ENCODE data around the gene PRKAB1. TPM values are rescaled to one million over a fixed set of nuclear protein-coding genes. Genes with fewer than 3 reads are reported as not detected.
"Not testable (repeated sequence)": the region's sequence is repeated elsewhere in the genome, so short reads cannot be mapped to it uniquely, and the experiment has no call there.

Gene PRKAB1
- total RNA-seq, 1 donor: 10.2 TPM

DNA sequence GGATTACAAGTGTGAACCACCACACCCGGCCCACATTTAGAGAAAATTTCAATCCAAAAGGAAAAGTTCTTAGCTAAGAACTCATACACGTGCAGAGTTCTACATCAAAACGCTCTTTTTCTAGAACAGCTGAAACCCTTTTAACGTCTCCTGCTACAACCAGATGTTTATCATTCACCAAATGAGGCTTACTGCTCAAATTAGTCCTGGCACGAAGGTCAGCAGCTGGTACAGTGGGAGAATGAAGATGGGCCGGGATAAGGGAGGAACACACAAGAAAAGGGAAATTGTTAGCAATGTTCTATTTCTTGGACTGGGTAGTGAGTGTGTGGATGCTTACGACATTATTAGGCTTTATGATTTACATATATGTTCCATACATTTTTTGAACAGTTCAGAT, 37.2 kb downstream of the PRKAB1 start:
- no peak overlapping the region for H3K4me3 ChIP-seq (ENCODE audit: low read length)
- H3K4me1 ChIP-seq (ENCODE audit: insufficient read depth, low read length): no peaks in the 10 kb centered on the region
- H3K9me3 ChIP-seq (ENCODE audit: low read depth, low read length): no peaks in the 10 kb centered on the region

GRCh38 chr12:119706427-119706826, 38.5 kb downstream of the PRKAB1 start:
- H3K4me3 ChIP-seq (ENCODE audit: low read length); H3K9me3 ChIP-seq (ENCODE audit: low read depth, low read length); H3K27me3 ChIP-seq (ENCODE audit: insufficient read depth, low read length); H3K4me1 ChIP-seq (ENCODE audit: insufficient read depth, low read length): not testable (repeated sequence)

More for the DNA sequence above, 37.2 kb downstream of the PRKAB1 start:
- no peaks in the 10 kb centered on the region for H3K27me3 ChIP-seq (ENCODE audit: insufficient read depth, low read length)

GRCh38 chr12:119710374-119710964, 42.5 kb downstream of the PRKAB1 start:
- no peaks in the 10 kb centered on the region for H3K4me1 ChIP-seq (ENCODE audit: insufficient read depth, low read length)
- no peak overlapping the region for H3K4me3 ChIP-seq (ENCODE audit: low read length)
- no peaks in the 10 kb centered on the region for H3K9me3 ChIP-seq (ENCODE audit: low read depth, low read length)
- no peaks in the 10 kb centered on the region for H3K27me3 ChIP-seq (ENCODE audit: insufficient read depth, low read length)

DNA sequence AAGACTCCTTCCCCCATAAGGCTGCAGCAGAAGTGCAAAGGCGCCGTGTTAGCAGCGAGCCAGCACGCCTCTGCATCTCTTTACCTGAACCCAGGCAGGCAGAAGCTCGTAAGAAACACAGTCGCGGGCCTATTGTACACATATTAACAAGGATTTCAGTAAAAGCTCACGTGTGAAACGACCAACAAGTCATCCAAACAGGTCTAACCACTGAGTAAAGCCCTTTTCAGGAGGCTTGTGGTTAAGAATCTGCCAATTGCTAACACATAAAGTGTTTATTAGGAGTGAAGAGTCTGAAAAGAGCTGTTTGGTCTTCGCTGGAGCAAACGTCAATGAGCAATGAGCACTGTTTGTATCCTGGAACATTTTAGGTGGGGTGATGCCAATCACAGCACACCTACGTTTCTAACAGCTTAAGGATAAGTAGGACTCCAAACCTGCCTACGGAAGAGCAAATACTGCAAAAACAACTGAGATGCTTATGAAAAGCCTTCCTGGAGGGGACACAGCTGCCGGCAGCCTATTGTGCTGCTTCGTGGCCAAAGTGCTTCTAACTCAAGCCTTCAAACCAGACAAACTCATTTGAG, 43.1 kb downstream of the PRKAB1 start:
- no peaks in the 10 kb centered on the region for H3K27me3 ChIP-seq (ENCODE audit: insufficient read depth, low read length)
- H3K9me3 ChIP-seq (ENCODE audit: low read depth, low read length): no peaks in the 10 kb centered on the region
- no peaks in the 10 kb centered on the region for H3K4me1 ChIP-seq (ENCODE audit: insufficient read depth, low read length)
- H3K4me3 ChIP-seq (ENCODE audit: low read length): no peak overlapping the region

- no peaks in the 10 kb centered on the region for H3K27me3 ChIP-seq (ENCODE audit: insufficient read depth, low read length)
- H3K4me3 ChIP-seq (ENCODE audit: low read length): no peak overlapping the region
- H3K9me3 ChIP-seq (ENCODE audit: low read depth, low read length): no peaks in the 10 kb centered on the region
- no peaks in the 10 kb centered on the region for H3K4me1 ChIP-seq (ENCODE audit: insufficient read depth, low read length)
These were observed 43.8 kb downstream of the PRKAB1 start for GRCh38 chr12:119711693-119712092.

DNA sequence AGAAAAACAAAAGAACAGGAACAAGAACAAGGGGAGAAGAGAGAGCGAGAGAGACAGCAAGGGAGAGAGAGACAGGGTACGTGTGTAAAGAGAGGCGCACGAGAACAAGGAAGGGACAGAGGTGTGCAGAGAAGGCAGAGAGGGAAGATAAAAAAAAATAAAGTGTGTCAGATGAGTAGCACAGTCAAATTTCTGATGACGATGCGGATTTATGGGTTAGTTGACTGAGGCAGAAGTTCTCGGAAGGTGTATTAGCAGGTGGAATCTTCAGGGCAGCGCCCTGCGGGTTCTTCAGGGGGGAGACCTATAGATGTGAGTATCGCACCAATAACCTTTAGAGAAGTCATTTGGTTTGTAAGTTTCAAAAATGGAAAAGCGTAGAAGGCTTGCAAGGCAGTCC, 44.8 kb downstream of the PRKAB1 start:
- Histone ChIP-seq H3K9me3 (ENCODE audit: low read depth, low read length) (no peaks in the 10 kb centered on the region), H3K4me1 (ENCODE audit: insufficient read depth, low read length) (no peaks in the 10 kb centered on the region), H3K27me3 (ENCODE audit: insufficient read depth, low read length) (no peaks in the 10 kb centered on the region), H3K4me3 (ENCODE audit: low read length) (no peak overlapping the region)

DNA sequence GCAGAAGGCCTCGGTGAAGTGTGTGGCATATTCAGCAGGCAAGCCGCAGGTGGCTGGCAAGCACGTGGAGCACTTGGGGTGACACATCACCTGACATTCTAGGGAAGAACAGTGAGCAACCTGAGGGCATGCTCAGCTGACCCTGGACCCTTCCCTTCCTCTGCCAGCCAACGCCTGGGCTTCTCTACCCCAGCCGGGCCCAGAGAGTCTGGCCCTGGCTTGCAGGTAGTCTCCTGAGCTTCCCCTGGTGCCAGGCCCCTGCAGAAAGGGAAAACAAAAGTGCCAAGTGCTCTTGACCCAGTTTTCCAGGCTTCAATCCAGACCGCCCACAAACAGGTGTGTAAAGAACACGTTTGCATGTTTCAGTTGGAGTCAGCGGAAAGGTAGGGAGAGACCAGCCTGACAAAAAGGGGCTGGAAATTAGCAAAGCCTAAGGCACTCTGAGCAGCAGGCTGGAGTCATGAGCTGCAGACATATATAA, 45.7 kb downstream of the PRKAB1 start:
- H3K4me3 ChIP-seq (ENCODE audit: low read length): no peak overlapping the region
- no peaks in the 10 kb centered on the region for H3K27me3 ChIP-seq (ENCODE audit: insufficient read depth, low read length)
- no peaks in the 10 kb centered on the region for H3K9me3 ChIP-seq (ENCODE audit: low read depth, low read length)
- H3K4me1 ChIP-seq (ENCODE audit: insufficient read depth, low read length): no peaks in the 10 kb centered on the region

- Histone ChIP-seq H3K27me3 (ENCODE audit: insufficient read depth, low read length) (no peaks in the 10 kb centered on the region), H3K9me3 (ENCODE audit: low read depth, low read length) (no peaks in the 10 kb centered on the region), H3K4me1 (ENCODE audit: insufficient read depth, low read length) (no peaks in the 10 kb centered on the region), H3K4me3 (ENCODE audit: low read length) (no peak overlapping the region)
These were observed 46.8 kb downstream of the PRKAB1 start for GRCh38 chr12:119714614-119715267.

GRCh38 chr12:119715268-119715620, 47.3 kb downstream of the PRKAB1 start:
- Histone ChIP-seq H3K4me1 (ENCODE audit: insufficient read depth, low read length) (no peaks in the 10 kb centered on the region), H3K27me3 (ENCODE audit: insufficient read depth, low read length) (no peaks in the 10 kb centered on the region), H3K9me3 (ENCODE audit: low read depth, low read length) (no peaks in the 10 kb centered on the region), H3K4me3 (ENCODE audit: low read length) (no peak overlapping the region)

DNA sequence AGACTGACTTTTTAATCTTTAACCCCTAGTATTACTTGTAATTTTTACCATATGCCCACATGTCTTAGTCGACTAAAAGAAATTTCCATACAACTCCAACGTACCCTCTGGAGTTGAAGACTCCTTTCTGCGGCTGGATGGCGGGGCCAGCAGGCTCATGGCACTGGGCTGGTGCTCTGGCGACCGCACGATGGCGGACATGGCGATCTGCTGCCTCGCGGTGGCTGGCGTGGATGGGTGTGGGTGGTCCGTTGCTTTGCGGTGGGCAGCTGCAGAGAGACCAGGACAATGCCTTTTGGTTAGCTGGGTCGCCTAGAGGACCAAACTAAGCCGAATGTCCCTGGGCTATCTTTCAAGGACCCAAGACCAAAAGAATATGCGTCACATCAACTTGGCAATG, 50.2 kb downstream of the PRKAB1 start:
- Histone ChIP-seq H3K27me3 (ENCODE audit: insufficient read depth, low read length) (no peaks in the 10 kb centered on the region), H3K9me3 (ENCODE audit: low read depth, low read length) (no peaks in the 10 kb centered on the region), H3K4me1 (ENCODE audit: insufficient read depth, low read length) (no peaks in the 10 kb centered on the region), H3K4me3 (ENCODE audit: low read length) (no peak overlapping the region)

GRCh38 chr12:119720349-119720748, 52.4 kb downstream of the PRKAB1 start:
- Histone ChIP-seq H3K27me3 (ENCODE audit: insufficient read depth, low read length) (no peaks in the 10 kb centered on the region), H3K9me3 (ENCODE audit: low read depth, low read length) (no peaks in the 10 kb centered on the region), H3K4me1 (ENCODE audit: insufficient read depth, low read length) (no peaks in the 10 kb centered on the region), H3K4me3 (ENCODE audit: low read length) (no peak overlapping the region)

DNA sequence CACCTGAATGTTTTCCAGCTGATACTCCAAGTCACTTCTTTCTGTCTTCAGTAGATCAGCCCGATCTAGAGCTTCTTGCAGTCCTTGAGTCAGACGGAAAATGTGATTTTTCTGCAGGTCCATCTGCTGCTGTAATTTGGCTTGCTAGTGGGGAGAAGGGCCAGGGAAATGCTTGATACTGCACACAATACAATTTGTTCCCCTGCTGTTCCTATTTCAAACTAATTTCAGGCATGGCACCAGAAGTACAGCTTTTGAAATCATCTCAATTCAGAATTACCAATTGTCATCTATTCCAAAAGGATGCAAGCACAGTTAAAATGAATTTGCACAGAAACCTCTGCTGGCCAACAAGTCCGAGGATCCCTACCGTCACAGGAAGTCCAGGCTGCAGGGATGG, 53.4 kb downstream of the PRKAB1 start:
- no peak overlapping the region for H3K4me3 ChIP-seq (ENCODE audit: low read length)
- no peaks in the 10 kb centered on the region for H3K9me3 ChIP-seq (ENCODE audit: low read depth, low read length)
- H3K4me1 ChIP-seq (ENCODE audit: insufficient read depth, low read length): no peaks in the 10 kb centered on the region
- no peaks in the 10 kb centered on the region for H3K27me3 ChIP-seq (ENCODE audit: insufficient read depth, low read length)

GRCh38 chr12:119725523-119725922, 57.6 kb downstream of the PRKAB1 start:
- Histone ChIP-seq H3K27me3 (ENCODE audit: insufficient read depth, low read length) (no peaks in the 10 kb centered on the region), H3K4me1 (ENCODE audit: insufficient read depth, low read length) (no peaks in the 10 kb centered on the region), H3K9me3 (ENCODE audit: low read depth, low read length) (no peaks in the 10 kb centered on the region), H3K4me3 (ENCODE audit: low read length) (no peak overlapping the region)

DNA sequence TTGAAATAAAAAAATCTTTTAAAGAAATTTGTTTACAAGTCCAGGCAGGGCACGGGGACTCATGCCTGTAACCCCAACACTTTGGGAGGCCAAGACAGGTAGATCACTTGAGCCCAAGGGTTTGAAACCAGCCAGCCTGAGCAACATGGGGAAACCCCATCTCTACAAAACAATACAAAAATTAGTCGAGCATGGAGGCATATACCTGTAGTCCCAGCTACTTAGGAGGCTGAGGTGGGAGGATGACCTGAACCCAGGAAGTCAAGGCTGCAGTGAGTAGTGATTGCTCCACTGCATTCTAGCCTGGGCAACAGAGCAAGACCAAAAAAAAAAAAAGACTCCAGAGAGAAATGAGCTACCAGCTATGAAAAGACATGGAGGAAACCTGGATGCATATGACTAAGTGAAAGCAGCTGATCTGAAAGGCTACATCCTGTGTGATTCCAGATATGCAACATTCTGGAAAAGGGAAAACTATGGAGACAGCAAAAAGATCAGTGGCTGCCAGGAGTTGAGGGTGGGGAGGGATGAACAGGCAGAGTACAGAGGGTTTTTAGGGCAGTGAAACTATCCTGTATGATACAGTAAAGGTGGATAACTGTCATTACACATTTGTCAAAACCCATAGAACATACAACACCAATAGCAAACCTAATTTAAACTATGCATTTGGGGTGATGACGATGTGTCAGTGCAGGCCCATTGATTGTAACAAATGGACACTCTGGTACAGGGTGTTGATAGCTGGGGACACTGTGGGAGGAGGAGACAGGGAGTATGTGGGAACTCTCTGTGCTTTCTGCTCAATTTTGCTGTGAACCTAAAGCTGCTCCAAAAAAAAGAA, 59.9 kb downstream of the PRKAB1 start:
- Histone ChIP-seq H3K4me3 (ENCODE audit: low read length) (no peak overlapping the region), H3K27me3 (ENCODE audit: insufficient read depth, low read length) (no peaks in the 10 kb centered on the region), H3K9me3 (ENCODE audit: low read depth, low read length) (no peaks in the 10 kb centered on the region), H3K4me1 (ENCODE audit: insufficient read depth, low read length) (no peaks in the 10 kb centered on the region)

GRCh38 chr12:119728444-119728745, 60.5 kb downstream of the PRKAB1 start:
- Histone ChIP-seq H3K4me3 (ENCODE audit: low read length) (no peak overlapping the region), H3K27me3 (ENCODE audit: insufficient read depth, low read length) (no peaks in the 10 kb centered on the region), H3K9me3 (ENCODE audit: low read depth, low read length) (no peaks in the 10 kb centered on the region), H3K4me1 (ENCODE audit: insufficient read depth, low read length) (no peaks in the 10 kb centered on the region)

Data from mononuclear cell (primary cell).